HEK293 (cell line): ENCODE measurements around the gene PPFIA2.

Experiments
- AEBP2 ChIP-seq: fragments of 450-650 bp; formaldehyde crosslinking; IDR thresholded peaks from 2 replicates; pipeline ENCODE4 v1.5.1; 2016; ENCODE audit warnings: missing biosample characterization, missing genetic modification characterization, borderline replicate concordance
- CTCF ChIP-seq: fragments of 450-650 bp; formaldehyde crosslinking; IDR thresholded peaks from 2 replicates; pipeline ENCODE4 v1.5.1; 2016; ENCODE audit warnings: missing biosample characterization, missing genetic modification characterization
- GFI1B ChIP-seq: fragments of 450-650 bp; formaldehyde crosslinking; IDR thresholded peaks from 2 replicates; pipeline ENCODE4 v1.5.1; 2016; ENCODE audit warnings: missing biosample characterization, missing genetic modification characterization
- REST ChIP-seq: fragments of 450-650 bp; formaldehyde crosslinking; IDR thresholded peaks from 2 replicates; pipeline ENCODE4 v1.5.1; 2016; ENCODE audit warnings: missing biosample characterization, missing genetic modification characterization
- SCRT1 ChIP-seq: fragments of 450-650 bp; formaldehyde crosslinking; IDR thresholded peaks from 2 replicates; pipeline ENCODE4 v1.5.1; 2016; ENCODE audit warnings: missing biosample characterization, missing genetic modification characterization, borderline replicate concordance
- YY1 ChIP-seq: fragments of 450-650 bp; formaldehyde crosslinking; IDR thresholded peaks from 2 replicates; pipeline ENCODE4 v1.5.1; 2018; ENCODE audit warnings: missing biosample characterization, missing genetic modification characterization
- ZNF785 ChIP-seq: fragments of 450-650 bp; formaldehyde crosslinking; IDR thresholded peaks from 2 replicates; pipeline ENCODE4 v1.5.1; 2016; ENCODE audit warnings: missing biosample characterization, missing genetic modification characterization
- ZSCAN4 ChIP-seq: fragments of 450-650 bp; formaldehyde crosslinking; IDR thresholded peaks from 2 replicates; pipeline ENCODE4 v1.5.1; 2017; ENCODE audit warnings: missing biosample characterization, missing genetic modification characterization

GRCh38 chr12:81542065-81543010 is 216.8 kb downstream of the PPFIA2 start:
- TF ChIP-seq GFI1B (no peak), CTCF (tag by site-specific recombination) (no peak), REST (no peak), ZNF785 (tag by site-specific recombination) (no peak), YY1 (no peak), AEBP2 (tag by site-specific recombination) (no peak), ZSCAN4 (tag by site-specific recombination) (no peak), SCRT1 (no peak)
